Measurements from ENCODE around the gene PCBP3. TPM values are rescaled to one million over a fixed set of nuclear protein-coding genes. Genes with fewer than 3 reads are reported as not detected.
"Not testable (repeated sequence)": the region's sequence is repeated elsewhere in the genome, so short reads cannot be mapped to it uniquely, and the experiment has no call there.

Gene PCBP3
- total RNA-seq, 6 experiments from 2014 or later = 0.37 to 1.5 (median 0.69) TPM

DNA sequence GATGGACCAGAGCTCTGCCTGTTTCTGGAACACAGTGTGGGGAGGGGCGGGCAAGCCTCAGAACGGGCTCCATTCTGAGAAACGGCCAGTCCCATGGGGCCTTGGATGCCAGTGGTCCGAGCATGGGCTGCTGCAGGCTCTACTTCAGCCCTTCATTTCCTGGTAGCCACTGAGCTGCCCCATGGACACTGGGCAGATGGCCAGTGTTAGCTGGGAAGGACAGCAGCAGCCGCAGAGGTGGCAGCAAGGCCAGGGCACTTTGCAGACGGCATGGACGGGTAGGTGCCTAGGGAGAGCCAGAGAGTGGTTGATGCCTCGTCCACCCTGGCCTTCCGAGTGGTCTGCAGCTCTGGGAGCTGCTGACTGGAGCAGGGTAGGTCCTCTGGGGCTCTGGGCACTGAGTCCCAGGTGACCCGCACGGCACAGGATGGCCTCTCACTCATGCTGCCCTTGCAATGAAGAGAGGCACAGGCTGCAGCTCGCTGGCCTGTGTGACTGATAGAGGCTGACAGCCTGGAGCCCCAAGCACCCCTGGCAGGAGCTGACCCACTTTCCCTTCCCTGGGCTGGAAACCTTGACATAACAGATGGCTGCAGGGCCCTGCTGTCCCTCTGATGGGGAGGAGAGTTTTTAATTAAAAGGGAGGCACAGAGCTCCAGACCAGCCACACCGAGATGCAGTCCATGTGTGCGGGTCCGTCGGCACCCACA lies 250.4 kb downstream of the PCBP3 start:
- peak in 2 of 3 donors; percentile 13 to 43 for DNase-seq
- H3K9me3 ChIP-seq = no peaks in the 10 kb centered on the region
- H3K36me3 ChIP-seq = no peaks in the 10 kb centered on the region
- H3K4me3 ChIP-seq = no peak overlapping the region
- intact Hi-C loops (cut with DNase I) = no loop called here
- no peak for TF ChIP-seq POLR2A (IDR thresholded peaks at IDR 0.05)
- no peak for TF ChIP-seq CTCF (IDR thresholded peaks at IDR 0.05)
- WGBS (ENCODE audit: insufficient coverage, low coverage, low lambda C conversion rate, missing lambda C conversion rate) = 76% methylated on average over 3 of the region's 16 CpGs
- H3K27me3 ChIP-seq = no peaks in the 10 kb centered on the region
- no peak for ATAC-seq
- no peak overlapping the region for H3K27ac ChIP-seq
- H3K4me1 ChIP-seq = no peaks in the 10 kb centered on the region

DNA sequence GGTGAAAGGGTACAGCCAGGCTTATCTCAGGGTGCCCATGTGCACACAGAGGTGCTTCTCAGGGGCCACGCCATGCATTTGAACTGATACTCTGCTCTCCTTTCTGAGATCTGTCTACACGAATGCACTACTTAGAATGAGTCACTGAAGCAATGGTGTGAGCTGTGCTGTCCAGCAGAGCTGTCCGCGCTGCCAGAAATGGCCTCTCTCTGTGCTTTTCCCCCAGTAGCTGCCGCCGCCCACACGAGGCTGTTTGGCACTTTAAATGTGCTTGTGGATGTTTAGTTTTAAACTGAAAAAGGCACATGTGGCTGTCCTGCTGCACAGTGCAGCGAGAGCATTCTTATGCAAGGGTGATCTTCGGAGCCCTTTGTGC lies 250.9 kb downstream of the PCBP3 start:
- no peaks in the 10 kb centered on the region for H3K27me3 ChIP-seq
- no peaks in the 10 kb centered on the region for H3K36me3 ChIP-seq
- no peaks in the 10 kb centered on the region for H3K4me1 ChIP-seq
- ATAC-seq (no peak), DNase-seq (peak in 2 of 3 donors; percentile 8 to 27)
- H3K27ac ChIP-seq = no peak overlapping the region
- TF ChIP-seq POLR2A (IDR thresholded peaks at IDR 0.05) = no peak
- TF ChIP-seq CTCF (IDR thresholded peaks at IDR 0.05) = no peak
- no peaks in the 10 kb centered on the region for H3K9me3 ChIP-seq
- WGBS (ENCODE audit: insufficient coverage, low coverage, low lambda C conversion rate, missing lambda C conversion rate) = 67% methylated on average over 8 of the region's 9 CpGs
- intact Hi-C loops (cut with DNase I) = no loop called here
- no peak overlapping the region for H3K4me3 ChIP-seq

DNA sequence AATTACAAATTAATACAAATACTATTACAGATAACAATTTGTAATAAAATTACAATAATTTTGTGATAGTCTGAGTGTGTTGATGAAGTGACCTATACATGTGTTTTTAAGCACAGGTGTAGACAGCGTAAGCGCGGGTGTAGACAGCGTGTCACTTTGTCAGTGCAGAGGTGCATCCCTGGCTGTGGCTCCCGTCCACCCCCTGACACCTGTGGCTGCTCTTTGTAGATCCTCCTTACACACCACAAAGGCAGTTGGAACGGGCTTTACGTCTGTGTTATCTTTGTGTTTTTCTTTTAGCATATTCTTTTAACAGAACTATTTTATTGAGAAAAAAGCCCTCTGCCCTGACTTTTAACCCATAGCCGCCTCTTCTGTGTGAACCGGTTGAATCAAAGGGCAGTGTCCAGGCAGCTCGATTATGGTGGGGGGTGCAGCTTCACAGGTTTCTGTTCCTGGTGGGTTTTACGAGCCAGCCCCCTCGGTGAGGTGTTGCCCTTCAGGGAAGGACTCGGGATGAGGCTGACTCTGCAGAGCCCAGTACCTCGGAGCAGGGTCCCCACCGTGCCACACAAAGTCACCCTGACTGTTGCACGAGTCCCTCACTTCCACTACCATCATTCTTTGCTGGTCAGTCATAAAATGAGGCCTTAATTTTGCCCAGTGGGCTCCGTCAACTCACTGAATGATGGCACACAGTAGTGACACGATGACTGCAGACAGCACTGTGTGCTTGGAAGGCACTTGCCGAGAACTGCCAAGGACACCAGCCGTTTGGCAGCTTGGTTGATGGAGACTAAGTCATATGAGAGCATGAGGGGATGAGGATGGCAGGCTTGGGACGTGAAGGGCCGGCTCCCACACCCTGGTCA lies 251.6 kb downstream of the PCBP3 start:
- no peaks in the 10 kb centered on the region for H3K36me3 ChIP-seq
- no peaks in the 10 kb centered on the region for H3K9me3 ChIP-seq
- ATAC-seq = no peak
- no peaks in the 10 kb centered on the region for H3K27me3 ChIP-seq
- intact Hi-C loops (cut with DNase I) = no loop called here
- WGBS (ENCODE audit: insufficient coverage, low coverage, low lambda C conversion rate, missing lambda C conversion rate) = 61% methylated on average over 10 of the region's 22 CpGs
- H3K27ac ChIP-seq = no peak overlapping the region
- peak in 2 of 3 donors; percentile 9 to 41 for DNase-seq
- no peaks in the 10 kb centered on the region for H3K4me1 ChIP-seq
- no peak overlapping the region for H3K4me3 ChIP-seq
- TF ChIP-seq POLR2A (IDR thresholded peaks at IDR 0.05) = no peak
- TF ChIP-seq CTCF (IDR thresholded peaks at IDR 0.05) = no peak

DNA sequence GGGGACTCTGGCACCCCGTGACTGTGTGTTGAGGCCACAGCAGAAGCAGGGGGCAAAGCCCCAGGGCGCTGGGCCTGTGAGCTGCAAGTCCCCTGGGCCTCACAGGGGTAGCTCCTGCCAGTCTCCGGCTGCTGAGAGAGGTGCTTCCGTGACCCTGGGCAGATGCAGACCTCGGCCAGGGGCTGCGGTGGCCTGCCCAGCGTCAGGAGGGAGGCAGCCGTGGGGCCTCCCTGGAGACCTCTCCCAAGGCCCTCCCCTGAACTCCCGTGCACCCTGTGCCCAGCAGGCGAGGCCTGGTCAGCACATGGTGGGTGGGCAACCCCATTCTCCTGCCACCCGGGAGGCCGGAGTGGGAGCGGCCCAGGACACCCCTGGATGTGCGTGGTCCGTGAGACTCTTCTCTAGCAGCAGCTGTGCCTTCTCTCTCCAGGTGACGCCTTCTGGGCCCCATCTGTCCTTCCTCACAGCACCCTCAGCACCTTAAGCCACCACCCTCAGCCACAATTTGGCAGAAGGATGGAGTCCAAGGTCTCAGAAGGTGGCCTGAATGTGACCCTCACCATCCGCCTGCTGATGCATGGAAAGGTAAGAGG lies 252.3 kb downstream of the PCBP3 start:
- ATAC-seq (no peak), DNase-seq (peak in 2 of 3 donors; percentile 18 to 46)
- Histone ChIP-seq H3K27ac (no peak overlapping the region), H3K36me3 (no peaks in the 10 kb centered on the region), H3K27me3 (no peaks in the 10 kb centered on the region), H3K9me3 (no peaks in the 10 kb centered on the region), H3K4me1 (no peaks in the 10 kb centered on the region), H3K4me3 (no peak overlapping the region)
- intact Hi-C loops (cut with DNase I) = no loop called here
- TF ChIP-seq POLR2A (IDR thresholded peaks at IDR 0.05) = no peak
- WGBS (ENCODE audit: insufficient coverage, low coverage, low lambda C conversion rate, missing lambda C conversion rate) = 74% methylated on average over 5 of the region's 17 CpGs

GRCh38 chr21:45896431-45896830 lies 252.9 kb downstream of the PCBP3 start:
- peak in 2 of 3 donors; percentile 17 to 45 for DNase-seq
- 76% methylated on average over 12 of the region's 18 CpGs for WGBS (ENCODE audit: insufficient coverage, low coverage, low lambda C conversion rate, missing lambda C conversion rate)

More at GRCh38 chr21:45896431-45896830, 252.9 kb downstream of the PCBP3 start:
- H3K4me3 ChIP-seq; H3K27me3 ChIP-seq; H3K27ac ChIP-seq; H3K9me3 ChIP-seq; H3K4me1 ChIP-seq; ATAC-seq; H3K36me3 ChIP-seq; intact Hi-C loops (cut with DNase I): not testable (repeated sequence)

Data from right lobe of liver (tissue), 6 donors.